ENCODE data around the gene IMMP2L.

DNA sequence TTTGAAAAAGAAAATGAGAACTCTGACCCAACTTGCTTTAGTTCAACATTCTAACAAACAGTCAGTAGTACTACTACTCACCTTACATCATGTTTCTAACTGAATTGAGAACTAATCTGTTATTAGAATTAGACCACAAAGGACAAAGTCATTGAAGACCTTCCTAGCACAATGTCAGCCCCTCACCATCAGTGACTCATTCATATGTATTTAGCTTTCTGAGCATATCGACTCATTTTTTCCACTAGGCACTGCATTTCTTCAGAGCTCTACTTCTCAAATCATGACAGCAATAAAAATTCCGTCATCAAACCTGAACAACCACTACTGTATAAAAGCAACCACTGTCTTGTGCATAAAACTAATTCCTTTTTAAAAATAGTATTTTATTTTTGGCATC lies 475.8 kb downstream of the IMMP2L start:
- TF ChIP-seq, protein P1, sequence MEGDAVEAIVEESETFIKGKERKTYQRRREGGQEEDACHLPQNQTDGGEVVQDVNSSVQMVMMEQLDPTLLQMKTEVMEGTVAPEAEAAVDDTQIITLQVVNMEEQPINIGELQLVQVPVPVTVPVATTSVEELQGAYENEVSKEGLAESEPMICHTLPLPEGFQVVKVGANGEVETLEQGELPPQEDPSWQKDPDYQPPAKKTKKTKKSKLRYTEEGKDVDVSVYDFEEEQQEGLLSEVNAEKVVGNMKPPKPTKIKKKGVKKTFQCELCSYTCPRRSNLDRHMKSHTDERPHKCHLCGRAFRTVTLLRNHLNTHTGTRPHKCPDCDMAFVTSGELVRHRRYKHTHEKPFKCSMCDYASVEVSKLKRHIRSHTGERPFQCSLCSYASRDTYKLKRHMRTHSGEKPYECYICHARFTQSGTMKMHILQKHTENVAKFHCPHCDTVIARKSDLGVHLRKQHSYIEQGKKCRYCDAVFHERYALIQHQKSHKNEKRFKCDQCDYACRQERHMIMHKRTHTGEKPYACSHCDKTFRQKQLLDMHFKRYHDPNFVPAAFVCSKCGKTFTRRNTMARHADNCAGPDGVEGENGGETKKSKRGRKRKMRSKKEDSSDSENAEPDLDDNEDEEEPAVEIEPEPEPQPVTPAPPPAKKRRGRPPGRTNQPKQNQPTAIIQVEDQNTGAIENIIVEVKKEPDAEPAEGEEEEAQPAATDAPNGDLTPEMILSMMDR (IDR thresholded peaks at IDR 0.05) = no peak
- TF ChIP-seq POLR2AphosphoS5 (IDR thresholded peaks at IDR 0.05; ENCODE audit: low read depth, low read length) (no peak), SIN3A (IDR thresholded peaks at IDR 0.05; ENCODE audit: borderline replicate concordance, insufficient read depth, low read depth, low read length) (no peak)
